GM21447 (cell line): ENCODE measurements around the gene GAL.
"Not testable (repeated sequence)": the region's sequence is repeated elsewhere in the genome, so short reads cannot be mapped to it uniquely, and the experiment has no call there.

ENCODE experiments used
- ATAC-seq: cut with Tn5 transposase; IDR thresholded peaks from one replicate; pipeline ENCODE4 v1.9.1; 2021; ENCODE audit not compliant: unreplicated experiment

GAL gene

GRCh38 chr11:68684385-68685356 lies at the start of gene GAL:
Gene GAL, plus strand, starts transcription at chr11:68684544. Its CDS starts 380 bp downstream, at chr11:68684924.
- ATAC-seq, result no peak

GRCh38 chr11:68634606-68635005 lies 49.7 kb upstream of the GAL start:
- not testable (repeated sequence) for ATAC-seq

GRCh38 chr11:68635172-68635571 lies 49.2 kb upstream of the GAL start:
- not testable (repeated sequence) for ATAC-seq

- ATAC-seq, result not testable (repeated sequence)
Measured at GRCh38 chr11:68635883-68636282, 48.5 kb upstream of the GAL start.

- ATAC-seq, result not testable (repeated sequence)
Measured at GRCh38 chr11:68639322-68639721, 45.0 kb upstream of the GAL start.

GRCh38 chr11:68641880-68642279 lies 42.5 kb upstream of the GAL start:
- no peak for ATAC-seq

GRCh38 chr11:68643585-68643984 lies 40.8 kb upstream of the GAL start:
- ATAC-seq, result no peak

- no peak for ATAC-seq
Measured at GRCh38 chr11:68646832-68647231, 37.5 kb upstream of the GAL start.

GRCh38 chr11:68649851-68650555 lies 34.3 kb upstream of the GAL start:
- no peak for ATAC-seq

GRCh38 chr11:68650801-68651200 lies 33.5 kb upstream of the GAL start:
- ATAC-seq, result no peak

GRCh38 chr11:68651208-68651984 lies 32.9 kb upstream of the GAL start:
- no peak for ATAC-seq

GRCh38 chr11:68651985-68652682 lies 32.2 kb upstream of the GAL start:
- no peak for ATAC-seq

- no peak for ATAC-seq
Measured at GRCh38 chr11:68652683-68653156, 31.6 kb upstream of the GAL start.

GRCh38 chr11:68653486-68654430 lies 30.6 kb upstream of the GAL start:
- ATAC-seq, result no peak

GRCh38 chr11:68654978-68655377 lies 29.4 kb upstream of the GAL start:
- no peak for ATAC-seq

- no peak for ATAC-seq
Measured at GRCh38 chr11:68655406-68655805, 28.9 kb upstream of the GAL start.

- ATAC-seq, result no peak
Measured at GRCh38 chr11:68655806-68656205, 28.5 kb upstream of the GAL start.

GRCh38 chr11:68657021-68657780 lies 27.1 kb upstream of the GAL start:
- no peak for ATAC-seq

- no peak for ATAC-seq
Measured at GRCh38 chr11:68658097-68658496, 26.2 kb upstream of the GAL start.
